NCI-H1436 (cell line): Measurements from ENCODE around the gene HAUS7.

Source experiments
- DNase-seq: peaks from one replicate; lab custom pipeline; 2025; lab: John Stamatoyannopoulos, UW

HAUS7 gene

DNA sequence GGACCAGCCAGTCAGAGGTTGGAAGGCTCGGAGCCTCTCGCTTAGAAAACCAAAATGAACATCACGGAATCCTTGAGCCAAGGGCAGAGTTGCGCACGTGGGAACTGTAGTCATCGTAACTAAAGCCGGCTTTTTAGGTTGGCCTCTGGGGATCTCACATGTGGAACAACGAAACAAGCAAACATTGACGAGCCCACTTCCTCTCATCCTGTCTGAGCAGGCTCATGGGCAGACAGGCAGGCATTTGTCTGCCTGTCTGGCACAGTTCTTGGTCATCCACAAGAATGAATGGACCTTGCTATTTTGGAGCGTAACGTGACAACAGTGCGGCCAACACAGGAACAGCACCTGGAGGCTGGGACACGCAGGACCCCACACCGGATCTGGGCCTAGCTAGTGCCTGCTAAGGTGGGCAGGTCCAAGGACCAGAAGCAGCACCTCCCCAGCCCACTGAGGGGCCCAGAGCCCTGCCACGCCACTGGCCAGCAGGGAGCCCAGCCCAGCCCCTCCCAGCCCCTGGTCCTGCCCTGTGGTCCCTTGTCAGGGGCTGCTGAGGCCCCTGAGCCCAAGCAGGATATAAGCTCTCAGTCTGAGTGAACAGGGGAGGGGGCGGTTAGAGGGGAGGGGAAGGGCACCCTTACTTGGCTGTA is 15.3 kb downstream of the HAUS7 start:
- DNase-seq: no peak

DNA sequence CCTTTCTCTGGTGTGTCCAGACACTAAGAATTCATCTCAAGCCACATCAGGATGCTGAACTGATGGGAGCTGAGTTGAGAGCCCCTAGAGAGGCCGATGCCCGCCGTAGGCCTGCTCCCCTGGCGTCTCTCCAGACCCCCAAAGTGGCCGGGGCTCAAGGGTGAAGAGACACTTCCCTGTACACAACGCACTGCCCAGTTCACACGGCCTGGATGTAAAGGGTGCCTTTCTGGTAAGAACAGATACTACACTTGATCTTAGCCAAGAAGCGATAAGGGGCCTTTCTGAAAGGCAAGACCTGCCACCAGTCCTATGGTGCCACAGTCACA is 19.5 kb downstream of the HAUS7 start:
- DNase-seq: no peak

DNA sequence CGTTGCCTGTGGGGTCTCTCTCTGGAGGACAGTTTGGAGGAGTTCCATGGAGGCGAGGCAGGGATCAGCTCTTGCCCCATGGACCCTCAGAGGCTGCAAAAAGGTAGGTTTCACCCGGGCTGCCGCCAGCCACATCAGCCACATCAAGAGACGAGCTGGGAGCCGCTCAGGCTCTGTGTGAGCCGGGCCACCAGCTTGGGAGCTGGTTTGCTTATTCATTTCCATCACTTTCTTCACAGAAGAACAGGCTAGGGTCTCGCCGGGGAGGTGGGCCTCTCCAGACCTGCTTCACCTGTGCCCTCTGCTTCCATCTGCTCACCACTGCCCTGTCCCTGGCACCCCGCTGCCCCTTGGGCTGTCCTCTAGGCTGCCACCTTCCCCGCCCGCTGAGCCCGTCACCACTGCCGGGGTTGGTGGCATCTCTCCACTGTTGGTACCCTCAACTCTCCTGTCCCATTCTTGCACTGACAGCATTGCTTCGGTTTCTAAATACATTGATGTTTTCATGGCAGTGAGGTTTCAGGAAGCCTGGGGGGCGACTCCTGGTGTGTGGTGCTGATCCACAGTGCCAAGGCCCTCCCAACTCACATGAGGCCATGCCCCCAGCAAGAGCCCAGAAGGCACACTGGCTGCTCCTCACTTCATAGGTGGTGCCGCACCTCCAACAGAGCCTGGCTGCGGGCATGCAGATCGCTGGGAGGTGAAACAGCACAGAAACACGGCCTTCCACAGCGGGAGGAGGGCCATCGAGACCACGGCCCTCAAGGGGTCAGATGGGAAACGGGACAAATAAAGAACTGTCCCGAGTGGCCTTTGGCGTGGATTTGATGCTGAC is 20.0 kb downstream of the HAUS7 start:
- no peak for DNase-seq

DNA sequence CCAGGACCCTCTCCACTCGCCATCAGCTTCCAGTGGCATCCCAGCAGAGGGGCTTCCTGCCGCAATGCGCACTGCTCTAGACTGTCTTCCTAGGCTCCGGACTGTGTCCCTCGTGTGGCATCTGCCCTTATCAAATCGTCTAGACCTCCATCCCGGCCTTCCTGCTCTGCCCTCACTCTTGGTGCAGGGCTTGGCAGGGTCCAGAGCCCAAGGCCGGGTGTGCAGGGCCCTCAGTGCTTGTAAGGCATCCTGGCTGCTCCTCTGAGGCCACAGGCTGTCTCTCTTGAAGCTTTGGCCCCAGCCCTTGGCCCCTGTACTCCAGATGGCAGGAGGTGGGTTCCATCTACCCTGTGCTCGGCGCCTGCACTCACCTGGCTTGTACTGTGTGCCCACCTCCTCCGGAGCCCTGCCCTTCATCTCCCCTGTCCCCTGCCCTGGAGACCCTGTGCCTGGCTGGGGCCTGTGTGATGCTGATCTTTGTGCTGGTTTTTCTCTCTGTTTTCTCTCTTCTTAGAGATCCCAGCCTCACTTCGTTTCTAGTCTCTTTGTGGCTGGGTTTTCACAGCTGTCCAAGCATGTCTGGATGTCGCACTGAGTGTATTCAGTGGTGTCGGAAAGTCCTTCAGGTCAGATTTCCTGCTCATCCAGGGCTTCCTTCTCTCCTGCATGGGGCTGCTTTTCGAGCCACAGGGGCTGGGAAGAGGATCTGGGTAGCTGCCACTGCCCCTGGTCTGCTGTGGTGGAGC is 20.8 kb downstream of the HAUS7 start:
- no peak for DNase-seq

DNA sequence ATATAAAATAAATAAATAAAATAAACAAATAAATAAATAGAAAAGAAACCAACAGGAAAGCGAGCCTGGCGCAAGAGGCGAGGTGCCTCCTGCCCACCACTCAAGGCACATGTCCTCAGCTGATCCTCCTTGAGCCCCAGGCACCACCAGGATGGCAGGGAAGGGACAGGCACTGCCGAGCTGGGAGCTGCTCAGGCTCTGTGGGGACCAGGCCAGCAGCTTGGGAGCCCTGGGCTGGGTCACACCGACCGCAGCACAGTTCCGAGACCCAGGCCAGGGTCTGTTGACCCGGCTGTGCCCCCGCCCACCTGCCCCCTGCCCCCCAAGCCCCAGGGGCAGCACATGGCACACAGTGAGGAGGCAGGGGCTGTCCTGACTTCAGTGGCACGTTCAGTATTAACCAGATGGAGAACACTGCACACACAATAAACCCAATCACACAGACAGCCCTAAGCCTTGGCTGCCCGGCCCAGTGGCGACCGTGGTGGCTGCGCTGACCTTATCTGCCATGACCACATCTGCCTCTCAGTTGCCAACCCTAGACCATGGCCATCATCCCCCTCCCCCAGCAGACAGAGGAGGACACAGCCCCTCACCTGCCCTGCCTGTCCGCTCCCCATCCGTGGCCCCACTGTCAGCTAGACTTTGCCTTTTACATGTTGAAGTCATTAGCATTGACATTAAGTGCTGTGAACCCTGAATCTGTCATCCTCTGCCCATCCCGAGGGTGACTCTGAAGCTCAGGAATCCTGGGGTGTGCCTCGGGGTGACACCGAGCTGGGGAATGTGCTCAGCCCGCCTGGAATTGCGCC is 21.6 kb downstream of the HAUS7 start:
- no peak for DNase-seq

DNA sequence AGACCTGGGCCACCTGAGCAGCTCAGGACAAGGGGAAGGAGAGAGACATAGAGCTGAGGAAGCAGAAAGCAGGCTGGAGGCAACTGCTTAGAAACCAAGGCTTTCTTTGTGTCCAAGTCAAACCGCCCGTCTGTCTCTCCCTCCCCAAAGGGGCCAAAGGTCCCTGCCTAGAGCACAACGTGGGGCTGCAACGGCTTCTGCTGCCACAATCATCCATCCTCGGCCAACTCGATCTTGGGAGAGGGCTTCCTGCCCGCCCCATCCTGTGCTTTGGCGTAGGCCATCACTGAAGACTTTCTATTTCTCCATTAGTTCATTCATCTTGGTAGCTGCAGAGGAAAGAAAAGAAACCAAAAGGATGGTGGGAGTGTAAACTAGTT is 22.8 kb downstream of the HAUS7 start:
- no peak for DNase-seq

DNA sequence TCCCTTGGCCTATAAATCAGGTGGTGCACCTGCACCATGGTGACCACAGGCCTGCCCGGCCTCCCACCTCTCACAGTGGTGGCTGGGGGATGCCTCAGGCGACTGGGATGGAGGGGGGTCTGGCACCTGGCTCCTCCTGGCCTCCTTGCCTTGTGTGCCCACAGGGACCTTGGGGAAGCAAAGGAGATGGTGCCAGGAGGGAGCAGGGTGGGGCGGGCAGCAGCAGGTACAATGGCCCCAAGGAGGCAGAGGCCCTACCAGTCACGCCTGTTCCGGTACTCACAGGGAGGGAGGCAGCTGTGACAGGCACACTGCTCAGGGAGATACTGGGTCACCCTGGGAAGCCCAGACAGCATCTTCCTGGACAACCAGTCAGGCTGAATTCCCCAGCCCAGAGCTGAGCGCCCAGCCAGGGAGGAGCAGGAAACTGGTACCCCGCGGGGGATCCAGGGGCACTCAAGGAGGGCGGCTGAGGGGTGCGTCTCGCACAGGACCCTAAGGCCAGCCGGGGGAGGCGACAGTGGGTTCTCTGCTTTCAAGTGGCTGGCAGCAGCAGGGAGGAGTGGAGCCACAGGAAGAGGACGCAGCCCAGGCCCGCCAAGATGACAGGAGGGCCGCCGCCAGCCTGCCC is 23.3 kb downstream of the HAUS7 start:
- no peak for DNase-seq

DNA sequence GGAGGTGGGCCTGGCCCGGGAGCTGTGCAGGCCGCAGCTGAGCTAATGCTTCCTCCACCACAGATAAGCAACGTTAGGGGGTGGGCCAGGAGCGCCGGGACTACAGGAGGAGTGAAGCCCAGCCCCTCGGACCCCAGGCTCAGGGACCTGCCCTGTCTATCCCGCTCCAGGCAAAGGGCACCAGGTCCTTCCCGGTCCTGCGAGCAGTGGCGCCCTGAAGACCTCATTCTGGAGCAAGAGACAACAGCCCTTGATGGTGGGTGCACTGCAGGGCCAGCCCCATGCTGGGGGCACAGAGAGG is 23.8 kb downstream of the HAUS7 start:
- DNase-seq: no peak

DNA sequence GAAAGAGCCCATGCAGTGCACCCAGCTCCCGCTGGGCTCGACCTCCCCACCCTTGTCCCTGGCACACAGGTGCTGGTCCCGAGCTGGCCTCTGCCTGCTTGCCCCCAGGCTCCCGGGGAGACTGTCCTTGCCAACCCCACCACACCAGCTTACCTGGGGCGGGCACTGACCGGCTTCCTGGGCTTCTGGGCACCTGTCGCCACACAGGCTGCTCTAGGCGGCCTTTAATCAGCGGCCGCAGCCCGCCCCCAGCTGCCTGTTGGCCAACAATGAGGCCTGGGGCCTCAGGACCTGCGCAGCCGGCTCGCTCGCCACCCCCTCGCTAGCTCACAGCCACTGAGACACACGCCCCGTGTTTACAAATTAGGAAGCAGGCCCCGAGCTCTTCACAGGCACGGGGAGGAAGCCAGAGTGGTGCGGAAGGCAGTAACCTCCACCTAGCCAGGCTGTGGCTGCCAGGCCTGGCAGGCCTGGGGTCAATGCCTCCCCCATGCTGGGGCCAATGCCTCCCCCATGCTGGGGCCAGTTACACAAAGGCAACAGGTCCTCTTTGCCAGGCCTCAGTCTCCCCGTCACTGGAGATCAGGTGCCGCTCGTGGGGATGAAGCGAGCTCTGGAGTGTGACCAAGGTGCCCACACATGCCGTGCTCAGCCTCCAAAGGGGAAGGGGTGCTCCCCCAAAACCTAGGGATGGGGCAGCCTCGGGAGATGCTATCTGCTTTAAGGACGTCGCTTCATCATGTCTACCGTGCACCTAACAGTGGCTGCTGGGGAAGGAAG is 24.3 kb downstream of the HAUS7 start, which contains the start of gene TREX2:
TSS of gene TREX2 (minus strand) at position 201 of the 780 bp plus-strand sequence. CDS start 626 bp downstream, outside the sequence.
- no peak for DNase-seq

DNA sequence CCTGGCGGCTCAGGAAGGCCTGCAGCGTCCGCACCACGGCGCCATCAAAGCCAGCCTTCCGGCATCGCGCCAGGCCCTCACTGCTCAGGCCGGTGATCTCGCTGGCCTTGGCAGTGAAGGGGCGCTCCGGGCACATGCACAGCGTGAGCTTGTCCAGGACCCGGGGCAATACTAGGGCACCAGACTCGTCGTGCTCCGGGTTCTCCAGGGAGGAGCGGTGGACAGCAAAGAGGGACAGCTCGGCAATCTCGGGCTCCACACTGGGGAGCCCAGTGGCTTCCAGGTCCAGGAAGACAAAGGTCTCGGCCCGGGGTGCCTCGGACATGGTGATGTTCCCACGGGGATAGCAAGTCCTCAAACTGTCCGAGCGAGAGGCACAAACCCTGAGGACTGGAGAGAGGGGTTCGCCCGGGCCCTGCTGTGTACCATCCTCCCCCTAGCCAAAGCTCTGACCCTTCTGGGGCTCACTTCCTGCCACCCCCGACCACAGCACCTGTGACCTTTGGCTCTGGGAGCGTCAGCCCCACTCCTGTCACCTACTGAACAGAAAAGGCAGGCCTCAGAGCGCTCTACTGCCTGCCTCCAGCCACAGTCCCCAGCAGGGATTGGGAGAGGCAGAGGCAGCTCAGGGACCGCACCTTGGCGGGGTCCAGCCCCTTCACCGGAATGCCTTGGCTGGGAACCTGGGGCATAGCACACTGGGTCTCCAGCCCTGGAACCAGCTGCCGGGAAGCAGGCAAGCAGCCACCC is 25.1 kb downstream of the HAUS7 start:
- DNase-seq: no peak

DNA sequence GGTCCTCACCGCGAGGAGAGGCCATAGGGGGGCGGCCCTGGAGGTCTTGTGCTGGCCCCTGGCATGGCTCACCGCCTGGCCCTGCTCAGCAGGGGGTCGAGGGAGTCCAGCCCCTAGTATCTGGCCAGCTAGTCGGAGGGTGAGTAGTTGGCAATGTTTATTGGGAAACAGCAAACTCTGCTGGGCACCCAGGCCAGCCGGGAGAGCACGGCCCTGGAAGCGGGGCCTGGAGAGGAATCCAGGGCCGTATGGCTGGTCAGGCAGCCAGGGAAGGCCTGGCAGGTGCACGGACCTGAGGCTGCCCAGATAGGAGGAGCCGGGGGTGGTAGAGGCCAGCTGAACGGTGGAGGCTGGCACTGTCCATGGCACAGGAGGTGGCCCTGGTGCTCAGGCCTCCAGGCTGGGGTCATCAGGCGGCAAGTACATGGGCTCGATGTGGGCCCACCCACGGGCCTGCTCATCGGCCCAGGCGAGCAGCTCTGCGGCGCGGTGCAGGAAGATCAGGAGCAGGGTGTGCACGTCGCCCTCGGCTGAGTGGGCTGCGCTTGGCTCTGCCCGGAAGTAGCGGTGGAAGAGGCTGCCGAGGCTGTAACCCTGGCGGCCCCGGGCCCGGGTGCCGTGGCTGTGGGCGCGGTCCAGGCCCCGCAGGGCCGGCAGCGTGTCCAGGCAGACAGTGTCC is 25.9 kb downstream of the HAUS7 start:
- DNase-seq: no peak

DNA sequence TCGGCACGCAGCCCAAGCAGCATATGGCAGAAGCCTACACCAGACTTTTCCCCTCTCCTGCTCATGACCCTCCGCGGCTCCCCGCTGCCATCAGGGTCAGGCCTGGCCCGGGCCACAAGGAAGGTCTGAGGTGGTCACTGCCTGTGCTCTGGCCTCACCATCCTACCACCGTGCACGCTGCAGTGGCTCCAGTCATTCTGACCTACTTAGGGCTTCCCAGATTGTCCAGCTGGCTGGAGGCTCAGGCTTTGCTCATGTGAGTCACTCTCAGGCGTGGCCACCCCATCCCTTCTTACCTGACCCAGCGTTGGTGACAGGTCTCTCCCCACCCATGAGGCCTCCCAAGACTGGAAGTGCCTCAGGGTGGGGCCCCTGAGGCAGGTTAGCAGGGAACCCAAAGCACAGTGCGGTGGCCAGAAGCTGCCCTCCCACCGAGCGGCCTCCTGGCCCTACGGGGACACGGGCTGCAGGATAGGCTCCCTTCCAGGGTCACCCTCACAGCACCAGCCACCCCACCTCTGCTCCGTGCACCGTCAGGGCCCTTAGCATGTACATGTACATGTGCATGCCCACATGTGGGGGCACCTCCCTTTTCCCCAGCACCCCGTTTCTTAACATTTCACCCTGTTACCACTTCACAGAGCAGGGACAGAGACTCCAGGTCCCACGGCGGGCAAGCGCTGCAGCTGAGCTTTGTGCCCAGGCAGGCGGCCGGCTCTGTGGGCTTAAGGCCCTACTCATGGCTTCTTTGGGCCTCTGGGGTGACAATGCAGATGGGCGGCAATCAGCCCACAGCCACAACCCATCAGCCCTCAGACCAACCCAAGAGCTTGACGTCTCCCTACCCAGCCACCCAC is 26.7 kb downstream of the HAUS7 start:
- DNase-seq: no peak

DNA sequence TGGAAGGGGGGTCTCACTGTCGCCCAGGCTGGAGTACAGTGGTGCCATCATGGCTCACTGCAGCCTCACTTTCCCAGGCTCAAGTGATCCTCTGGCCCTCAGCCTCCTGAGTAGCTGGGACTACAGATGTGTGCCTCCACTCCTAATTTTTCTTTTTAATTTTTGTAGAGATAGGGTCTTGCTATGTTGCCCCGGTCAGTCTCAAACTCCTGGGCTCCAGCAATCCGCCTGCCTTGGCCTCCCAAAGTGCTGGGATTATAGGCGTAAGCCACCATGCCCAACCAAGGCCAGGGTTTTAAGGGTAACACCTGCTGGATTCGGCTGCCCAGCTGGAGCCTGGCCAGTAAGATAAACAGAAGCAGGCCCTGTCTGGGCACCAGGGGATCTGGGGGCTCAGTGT is 27.9 kb downstream of the HAUS7 start:
- no peak for DNase-seq

DNA sequence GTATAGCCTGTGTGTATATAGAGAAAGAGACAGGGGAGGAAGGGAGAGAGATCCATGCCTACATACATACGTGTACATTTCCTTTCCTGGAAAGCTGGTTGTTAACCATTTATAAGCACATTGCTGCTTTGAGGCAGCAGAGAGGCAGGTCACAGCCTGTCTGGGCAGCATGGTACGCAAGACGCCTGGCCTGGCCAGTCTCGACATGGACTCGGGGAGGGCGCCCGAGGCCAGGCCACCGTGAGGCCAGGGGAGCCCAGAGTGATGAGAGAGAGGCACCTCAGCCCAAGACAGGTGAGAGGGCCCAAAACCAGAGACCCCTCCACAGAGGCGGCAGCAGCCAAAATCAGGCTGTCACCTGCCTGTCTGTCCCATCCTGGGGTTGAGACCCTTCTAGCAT is 28.4 kb downstream of the HAUS7 start:
- no peak for DNase-seq

DNA sequence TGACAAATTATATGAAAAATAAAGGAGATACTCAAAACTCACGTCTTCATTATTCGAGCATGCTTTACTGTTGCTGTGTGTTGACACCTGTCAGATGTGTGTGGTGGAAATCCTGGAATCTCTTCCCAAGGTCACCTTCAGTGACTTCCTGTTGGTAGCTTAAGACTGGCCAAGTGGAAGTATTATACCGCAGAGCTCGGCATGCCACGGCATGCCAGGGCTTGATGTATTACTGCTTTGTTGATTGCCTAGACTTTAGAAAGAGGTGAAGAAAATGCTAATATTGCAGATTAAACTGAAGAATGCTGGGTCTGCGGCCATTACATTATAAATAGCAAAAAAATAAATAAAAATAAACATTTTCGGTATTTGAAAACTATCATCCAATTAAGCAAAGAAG is 29.1 kb downstream of the HAUS7 start:
- no peak for DNase-seq

DNA sequence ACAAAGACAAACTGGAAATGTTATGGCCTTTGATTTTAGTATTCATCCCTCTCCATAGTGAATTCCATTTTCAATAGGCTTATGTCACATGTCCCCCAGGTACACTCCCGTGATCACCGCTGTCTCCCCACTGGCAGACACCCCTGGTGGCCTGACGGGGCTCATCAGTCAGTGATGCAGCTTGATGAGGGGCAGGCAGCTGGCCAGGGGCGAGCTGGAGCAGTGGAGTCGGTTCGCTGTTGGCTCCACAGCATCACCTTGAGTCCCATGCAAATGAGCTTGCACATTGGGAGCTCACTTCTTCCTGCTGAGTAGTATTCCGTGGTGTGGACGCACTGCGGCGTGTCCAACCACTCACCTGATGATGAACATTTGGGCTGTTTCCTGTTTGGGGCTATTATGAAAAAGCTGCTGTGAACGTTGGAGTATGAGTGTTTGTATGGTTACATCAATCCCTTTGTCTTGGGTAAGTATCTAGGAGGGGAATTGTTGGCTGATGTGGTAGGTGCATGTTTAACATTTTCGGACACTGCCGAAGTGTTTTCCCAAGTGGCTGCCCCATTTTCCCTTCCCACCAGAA is 29.7 kb downstream of the HAUS7 start:
- DNase-seq: no peak

DNA sequence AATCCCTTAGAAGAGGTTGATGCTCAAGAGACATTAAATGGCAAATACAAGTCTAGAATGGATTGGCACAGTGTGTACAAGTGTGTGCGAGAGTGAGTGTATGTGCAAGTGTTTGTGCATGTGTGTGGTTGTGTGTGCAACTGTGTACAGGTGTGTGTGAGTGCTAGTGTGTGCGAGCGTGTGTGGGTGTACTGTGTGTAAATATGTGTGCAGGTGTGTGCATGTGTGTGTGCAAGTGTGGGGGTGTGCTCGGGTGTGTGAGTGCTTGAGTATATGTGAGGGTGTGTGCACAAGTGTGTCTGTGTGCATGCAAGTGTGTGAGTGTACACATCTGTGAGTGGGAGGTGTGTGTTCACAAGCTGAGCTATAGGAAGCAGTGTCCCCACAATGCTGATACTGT is 30.4 kb downstream of the HAUS7 start:
- DNase-seq: no peak

DNA sequence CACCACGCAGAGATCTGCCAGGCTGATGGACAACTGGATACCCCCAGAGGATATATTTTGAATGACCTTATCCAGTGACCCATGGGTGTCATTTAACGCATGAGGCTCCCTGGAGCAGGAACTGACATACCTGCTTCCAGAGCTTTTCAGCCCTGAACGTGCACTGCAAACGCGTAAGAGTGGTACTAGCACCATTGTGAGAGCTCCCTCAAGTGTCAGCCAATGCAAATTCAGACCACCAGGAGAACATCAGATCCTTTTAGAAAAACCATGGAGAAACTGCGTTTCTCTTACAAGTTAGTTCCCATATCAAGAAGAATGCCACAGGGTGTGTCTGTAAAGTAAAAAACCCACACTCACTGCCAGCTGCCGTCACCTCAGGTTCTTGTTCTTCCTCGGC is 31.8 kb downstream of the HAUS7 start:
- DNase-seq: peak; percentile 3

DNA sequence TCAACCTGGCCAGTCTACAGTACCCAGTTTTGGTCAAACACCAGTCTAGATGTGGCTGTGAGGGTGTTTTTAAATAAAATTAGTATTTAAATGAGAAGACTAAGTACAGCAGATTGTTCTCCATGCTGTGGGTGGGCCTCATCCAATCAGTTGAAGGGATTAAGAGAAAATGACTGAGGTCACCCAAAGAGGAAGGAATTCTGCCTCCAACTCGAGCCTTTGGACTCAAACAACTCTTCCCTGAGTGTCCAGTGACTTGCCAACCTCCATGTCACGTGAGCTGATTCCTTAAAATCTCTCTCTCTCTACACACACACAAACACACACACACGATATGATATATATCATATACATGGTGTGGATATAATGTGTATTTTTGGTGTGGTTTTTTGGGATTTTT is 34.5 kb downstream of the HAUS7 start:
- no peak for DNase-seq
